Trophoblast cell (in vitro differentiated cells and primary cell): ENCODE results near the gene UPF2.

Source experiments
- DNase-seq, 2 donors: peaks; one replicate each; pipeline ENCODE4 v3.0.0-alpha.2; 2016
- H2AFZ ChIP-seq: 2 replicates; pipeline ENCODE4 v1.6.1; 2013; ENCODE audit warnings: low read length, moderate library complexity, mild to moderate bottlenecking; ENCODE audit not compliant: insufficient read depth, poor library complexity
- H2AK5ac ChIP-seq: 2 replicates; pipeline ENCODE4 v1.6.1; 2013; ENCODE audit warnings: mild to moderate bottlenecking, low read length
- H2BK120ac ChIP-seq: 2 replicates; pipeline ENCODE4 v1.6.1; 2013; ENCODE audit warnings: low read length, mild to moderate bottlenecking, moderate library complexity; ENCODE audit not compliant: insufficient read depth, poor library complexity
- H2BK12ac ChIP-seq: 2 replicates; pipeline ENCODE4 v1.6.1; 2013; ENCODE audit warnings: mild to moderate bottlenecking, low read length, moderate library complexity
- H2BK5ac ChIP-seq: 2 replicates; pipeline ENCODE4 v1.6.1; 2013; ENCODE audit warnings: low read length, low read depth, moderate library complexity, mild to moderate bottlenecking; ENCODE audit not compliant: poor library complexity
- H3K14ac ChIP-seq: 2 replicates; pipeline ENCODE4 v1.6.1; 2013; ENCODE audit warnings: mild to moderate bottlenecking, low read length
- H3K18ac ChIP-seq: 2 replicates; pipeline ENCODE4 v1.6.1; 2013; ENCODE audit warnings: mild to moderate bottlenecking, low read length
- H3K23ac ChIP-seq: 2 replicates; pipeline ENCODE4 v1.6.1; 2013; ENCODE audit warnings: low read length
- H3K27ac ChIP-seq: 2 replicates; pipeline ENCODE4 v1.5.1; 2013; ENCODE audit warnings: low read depth, mild to moderate bottlenecking, inconsistent platforms, low read length, moderate library complexity
- H3K27me3 ChIP-seq: 2 replicates; pipeline ENCODE4 v1.6.1; 2013; ENCODE audit warnings: inconsistent platforms, mild to moderate bottlenecking, low read length, moderate library complexity; ENCODE audit not compliant: insufficient read depth
- H3K36me3 ChIP-seq, 2 experiments: 1 replicate in 1 of 2; 2 replicates in 1 of 2; pipeline ENCODE4 v1.6.1; 2013; ENCODE audit warnings: low read length in 2 of 2, mild to moderate bottlenecking in 2 of 2, moderate library complexity in 1 of 2; ENCODE audit not compliant: insufficient read depth in 2 of 2, control insufficient read depth in 1 of 2
- H3K4ac ChIP-seq: 2 replicates; pipeline ENCODE4 v1.6.1; 2013; ENCODE audit warnings: low read depth, mild to moderate bottlenecking, low read length, moderate library complexity
- H3K4me1 ChIP-seq, 2 experiments: 1 replicate in 1 of 2; 2 replicates in 1 of 2; pipeline ENCODE4 v1.6.1; 2013; ENCODE audit warnings: low read length in 2 of 2, mild to moderate bottlenecking in 2 of 2, moderate library complexity in 1 of 2; ENCODE audit not compliant: insufficient read depth in 2 of 2, control insufficient read depth in 1 of 2
- H3K4me2 ChIP-seq: 2 replicates; pipeline ENCODE4 v1.6.1; 2013; ENCODE audit warnings: inconsistent platforms, mild to moderate bottlenecking, low read length, moderate library complexity
- H3K4me3 ChIP-seq: 2 replicates; pipeline ENCODE4 v1.5.1; 2013; ENCODE audit warnings: mild to moderate bottlenecking, low read depth, low read length, inconsistent platforms
- H3K79me1 ChIP-seq: one replicate; pipeline ENCODE4 v1.6.1; 2013; ENCODE audit warnings: low read length
- H3K79me2 ChIP-seq: 2 replicates; pipeline ENCODE4 v1.6.1; 2013; ENCODE audit warnings: low read length, mild to moderate bottlenecking; ENCODE audit not compliant: control insufficient read depth, insufficient read depth, poor library complexity
- H3K9ac ChIP-seq: 2 replicates; pipeline ENCODE4 v1.6.1; 2013; ENCODE audit warnings: mild to moderate bottlenecking, low read length
- H3K9me3 ChIP-seq: 2 replicates; pipeline ENCODE4 v1.6.1; 2013; ENCODE audit warnings: low read depth, mild to moderate bottlenecking, control low read depth, inconsistent platforms, low read length; ENCODE audit not compliant: insufficient read depth
- H4K12ac ChIP-seq: 2 replicates; pipeline ENCODE4 v1.6.1; 2013; ENCODE audit warnings: low read depth, mild to moderate bottlenecking, low read length, moderate library complexity
- H4K8ac ChIP-seq: 2 replicates; pipeline ENCODE4 v1.6.1; 2013; ENCODE audit warnings: low read depth, mild to moderate bottlenecking, low read length, moderate library complexity
- H4K91ac ChIP-seq: one replicate; pipeline ENCODE4 v1.6.1; 2013; ENCODE audit warnings: low read depth, mild to moderate bottlenecking, low read length, moderate library complexity
- WGBS: extraction: QIAGEN DNeasy Blood & Tissue Kit; methylation state at CpG from one replicate; pipeline ENCODE4 v1.1.7; 2013; ENCODE audit warnings: missing lambda C conversion rate; ENCODE audit not compliant: insufficient read length, insufficient coverage; ENCODE audit errors: extremely low coverage; 5-methylcytosine and 5-hydroxymethylcytosine counted together

Gene UPF2

DNA sequence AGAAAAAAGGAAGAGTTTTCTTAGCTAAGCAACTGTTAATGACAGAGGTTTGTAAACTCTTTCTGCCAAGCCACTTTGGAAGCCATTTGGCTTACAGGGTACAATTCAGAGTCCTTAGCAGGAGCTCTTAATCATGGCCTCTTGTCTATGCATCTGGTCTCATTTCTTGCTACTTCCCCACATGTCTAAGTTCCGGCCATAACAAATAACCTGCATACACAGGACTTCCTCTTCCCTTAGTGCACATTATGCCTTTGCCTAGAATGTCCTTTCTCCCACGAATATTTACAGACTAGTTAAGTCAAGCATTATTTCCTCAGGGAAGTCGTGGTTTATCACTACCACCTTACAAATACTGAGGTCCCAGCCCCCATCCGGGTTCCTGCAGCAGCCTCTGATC lies 8.6 kb upstream of the UPF2 start:
- H2BK120ac ChIP-seq = no peak overlapping the region

GRCh38 chr10:12050528-12050927 lies 7.9 kb upstream of the UPF2 start:
- Histone ChIP-seq H2BK5ac (no peak overlapping the region), H3K36me3 (no peaks in the 10 kb centered on the region), H3K4me3 (no peak overlapping the region), H4K91ac (no peak overlapping the region), H3K18ac (no peak overlapping the region), H4K12ac (no peak overlapping the region), H3K9ac (no peak overlapping the region), H3K27ac (no peak overlapping the region), H3K4me1 (no peaks in the 10 kb centered on the region), H3K79me1 (no peaks in the 10 kb centered on the region), H3K4me2 (no peak overlapping the region), H3K23ac (no peak overlapping the region), H2BK120ac (no peak overlapping the region), H2AFZ (no peak overlapping the region), H3K4ac (no peak overlapping the region), H3K79me2 (no peaks in the 10 kb centered on the region), H2BK12ac (no peak overlapping the region), H2AK5ac (no peak overlapping the region), H3K9me3 (no peaks in the 10 kb centered on the region), H3K27me3 (no peaks in the 10 kb centered on the region), H3K14ac (no peak overlapping the region), H4K8ac (no peak overlapping the region)
- no peak for DNase-seq

More for the DNA sequence above, 8.6 kb upstream of the UPF2 start:
- no peak overlapping the region for H2AFZ ChIP-seq
- H3K9me3 ChIP-seq = no peaks in the 10 kb centered on the region
- no peak overlapping the region for H3K27ac ChIP-seq
- DNase-seq = no peak
- no peaks in the 10 kb centered on the region for H3K79me2 ChIP-seq
- no peak overlapping the region for H3K4me3 ChIP-seq
- no peak overlapping the region for H4K91ac ChIP-seq
- H4K8ac ChIP-seq = no peak overlapping the region
- H4K12ac ChIP-seq = no peak overlapping the region
- H3K36me3 ChIP-seq = no peaks in the 10 kb centered on the region
- no peak overlapping the region for H3K23ac ChIP-seq
- H3K4me1 ChIP-seq = no peaks in the 10 kb centered on the region
- no peaks in the 10 kb centered on the region for H3K27me3 ChIP-seq
- no peak overlapping the region for H3K4me2 ChIP-seq
- no peak overlapping the region for H3K14ac ChIP-seq
- WGBS = no CpG with 5 or more reads among the region's 4 CpGs
- H2BK12ac ChIP-seq = no peak overlapping the region
- no peak overlapping the region for H2BK5ac ChIP-seq
- H2AK5ac ChIP-seq = no peak overlapping the region
- H3K4ac ChIP-seq = no peak overlapping the region
- no peak overlapping the region for H3K9ac ChIP-seq
- H3K79me1 ChIP-seq = no peaks in the 10 kb centered on the region
- no peak overlapping the region for H3K18ac ChIP-seq

DNA sequence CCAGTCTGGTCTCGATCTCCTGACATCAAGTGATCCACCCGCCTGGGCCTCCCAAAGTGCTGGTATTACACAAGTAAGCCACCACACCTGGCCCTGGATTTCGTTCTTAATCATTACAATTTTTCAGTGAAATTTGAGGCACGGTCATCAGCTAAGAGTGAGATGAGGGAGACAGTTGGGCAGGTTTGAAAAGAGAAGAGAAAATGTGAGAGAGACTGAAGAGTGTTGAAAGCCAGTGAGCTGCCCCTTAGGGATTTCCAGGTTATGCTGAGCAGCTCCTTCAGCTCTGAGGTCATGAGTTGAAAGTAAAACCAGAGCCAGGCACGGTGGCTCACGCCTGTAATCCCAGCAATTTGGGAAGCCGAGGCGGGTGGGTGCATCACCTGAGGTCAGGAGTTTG lies 5.9 kb upstream of the UPF2 start:
- no peaks in the 10 kb centered on the region for H3K27me3 ChIP-seq
- no peak overlapping the region for H2BK12ac ChIP-seq
- no peak overlapping the region for H4K91ac ChIP-seq
- no peak overlapping the region for H4K8ac ChIP-seq
- H3K9ac ChIP-seq = no peak overlapping the region
- H3K79me1 ChIP-seq = no peaks in the 10 kb centered on the region
- no peak overlapping the region for H3K4ac ChIP-seq
- no peak overlapping the region for H2BK120ac ChIP-seq
- no CpG with 5 or more reads among the region's 8 CpGs for WGBS
- H3K4me3 ChIP-seq = no peak overlapping the region
- no peak for DNase-seq
- peaks cover 2% of the 10 kb centered on the region for H3K9me3 ChIP-seq
- H3K36me3 ChIP-seq = no peaks in the 10 kb centered on the region
- no peak overlapping the region for H2AFZ ChIP-seq
- no peak overlapping the region for H3K18ac ChIP-seq
- H4K12ac ChIP-seq = no peak overlapping the region
- H3K23ac ChIP-seq = no peak overlapping the region
- H3K27ac ChIP-seq = no peak overlapping the region
- no peak overlapping the region for H2BK5ac ChIP-seq
- H3K4me2 ChIP-seq = no peak overlapping the region
- H2AK5ac ChIP-seq = no peak overlapping the region
- no peak overlapping the region for H3K14ac ChIP-seq
- peaks cover 0 to 2% of the 10 kb centered on the region in 2 experiments for H3K4me1 ChIP-seq
- no peaks in the 10 kb centered on the region for H3K79me2 ChIP-seq

GRCh38 chr10:12045596-12045995 lies 3.0 kb upstream of the UPF2 start:
- H2BK5ac ChIP-seq = no peak overlapping the region
- H3K79me1 ChIP-seq = peaks cover 9% of the 10 kb centered on the region
- H3K18ac ChIP-seq = no peak overlapping the region
- H3K4me3 ChIP-seq = no peak overlapping the region
- H4K8ac ChIP-seq = no peak overlapping the region
- no peak overlapping the region for H3K27ac ChIP-seq
- no peak overlapping the region for H3K4ac ChIP-seq
- no peak overlapping the region for H2AK5ac ChIP-seq
- no peaks in the 10 kb centered on the region for H3K36me3 ChIP-seq
- H2BK120ac ChIP-seq = no peak overlapping the region
- H3K14ac ChIP-seq = no peak overlapping the region
- no peak for DNase-seq
- H3K9me3 ChIP-seq = peaks cover 2% of the 10 kb centered on the region
- H3K27me3 ChIP-seq = no peaks in the 10 kb centered on the region
- H3K23ac ChIP-seq = no peak overlapping the region
- H2BK12ac ChIP-seq = no peak overlapping the region
- H4K12ac ChIP-seq = no peak overlapping the region
- no peak overlapping the region for H4K91ac ChIP-seq
- H3K79me2 ChIP-seq = peaks cover 11% of the 10 kb centered on the region
- H3K4me1 ChIP-seq = peaks cover 0 to 2% of the 10 kb centered on the region in 2 experiments
- no peak overlapping the region for H2AFZ ChIP-seq
- no peak overlapping the region for H3K4me2 ChIP-seq
- WGBS = no CpG with 5 or more reads among the region's 5 CpGs
- H3K9ac ChIP-seq = no peak overlapping the region
